AG04449 (cell line): ENCODE data around the gene SLC5A2.

Source experiments
- CTCF ChIA-PET: fragments of 350-600 bp; formaldehyde crosslinking; extraction: SDS; loops from one replicate; lab custom pipeline; 2021; ENCODE audit warnings: antibody characterized with exemption; lab: Yijun Ruan, JAX
- POLR2A ChIA-PET: fragments of 400-600, 350-600 bp; formaldehyde crosslinking; extraction: SDS; loops from one replicate; lab custom pipeline; 2020; ENCODE audit warnings: antibody characterized with exemption, inconsistent platforms; lab: Yijun Ruan, JAX
- DNase-seq: peaks from one replicate; pipeline ENCODE4 v3.0.0-alpha.2; 2010; ENCODE audit warnings: low read depth, low spot score
- H3K4me3 ChIP-seq: 2 replicates; pipeline ENCODE4 v1.5.1; 2011; ENCODE audit warnings: low read depth, mild to moderate bottlenecking, control low read depth, low read length
- CTCF ChIP-seq: IDR thresholded peaks from one replicate; pipeline ENCODE4 v1.5.1; 2011; ENCODE audit warnings: mild to moderate bottlenecking, moderate library complexity, low read length, control low read depth, inconsistent platforms; ENCODE audit not compliant: insufficient read depth; ENCODE audit errors: missing control alignments

Gene SLC5A2

GRCh38 chr16:31487071-31487719 is 4.3 kb downstream of the SLC5A2 start:
- H3K4me3 ChIP-seq, result peak overlapping the region; percentile 55
- ChIA-PET CTCF (interaction anchor here (1.5 to 2.8 kb wide), 3 partner anchors 12 to 381 kb away, joined by 4 to 11 read pairs (median 10); partner anchors contain the start of gene ARMC5), POLR2A (interaction anchor here (1.1 to 2.4 kb wide), 3 partner anchors 13 to 226 kb away, joined by 4 to 8 read pairs (median 5); partner anchors contain the start of gene RUSF1)
- no peak for DNase-seq
- no peak for TF ChIP-seq CTCF

GRCh38 chr16:31487720-31488467 is 5.0 kb downstream of the SLC5A2 start:
- no peak for TF ChIP-seq CTCF
- CTCF ChIA-PET, result interaction anchor here (1.3 to 2.8 kb wide), 4 partner anchors 9 to 381 kb away, joined by 4 to 11 read pairs (median 7); partner anchors contain the start of gene ARMC5
- H3K4me3 ChIP-seq, result peak overlapping the region; percentile 55
- POLR2A ChIA-PET, result interaction anchor here (1.1 to 2.4 kb wide), 5 partner anchors 13 to 225 kb away, joined by 4 to 8 read pairs (median 6); partner anchors contain the start of gene RUSF1
- no peak for DNase-seq

GRCh38 chr16:31488468-31489297 is 5.8 kb downstream of the SLC5A2 start:
- H3K4me3 ChIP-seq, result peak overlapping the region; percentile 55
- no peak for TF ChIP-seq CTCF
- CTCF ChIA-PET, result interaction anchor here (1.3 to 2.8 kb wide), 3 partner anchors 8 to 380 kb away, joined by 4 to 11 read pairs (median 4); no protein-coding TSS in a partner anchor
- POLR2A ChIA-PET, result interaction anchor here (1.2 to 2.4 kb wide), 4 partner anchors 12 to 20 kb away, joined by 5 to 8 read pairs (median 6); partner anchors contain the start of gene RUSF1
- no peak for DNase-seq

GRCh38 chr16:31489298-31489564 is 6.3 kb downstream of the SLC5A2 start:
- ChIA-PET CTCF (interaction anchor here (1.4 kb wide), 1 partner anchor 380 kb away, joined by 4 read pairs; no protein-coding TSS in a partner anchor), POLR2A (interaction anchor here (1.0 to 2.4 kb wide), 2 partner anchors 8 to 15 kb away, joined by 3 to 8 read pairs; no protein-coding TSS in a partner anchor)
- no peak for DNase-seq
- TF ChIP-seq CTCF, result no peak
- no peak overlapping the region for H3K4me3 ChIP-seq

GRCh38 chr16:31489616-31490584 is 7.0 kb downstream of the SLC5A2 start:
- ChIA-PET POLR2A (interaction anchor here (1.0 to 1.2 kb wide), 2 partner anchors 9 to 11 kb away, joined by 3 read pairs; no protein-coding TSS in a partner anchor), CTCF (interaction anchor here (1.5 kb wide), 1 partner anchor 18 kb away, joined by 3 read pairs; the partner anchor contains the start of gene RUSF1)
- TF ChIP-seq CTCF, result no peak
- DNase-seq, result no peak
- no peak overlapping the region for H3K4me3 ChIP-seq
